NB4 (cell line): Measurements from ENCODE around the gene UNC93B1.

Experiments used
- CTCF ChIP-seq: IDR thresholded peaks from one replicate; pipeline ENCODE4 v1.5.1; 2012; ENCODE audit warnings: low read depth, low read length
- POLR2A ChIP-seq: IDR thresholded peaks from 2 replicates; pipeline ENCODE4 v1.6.1; 2011; ENCODE audit warnings: mild to moderate bottlenecking; ENCODE audit not compliant: insufficient read length; ENCODE audit errors: extremely low read depth

- TF ChIP-seq CTCF = no peak
- no peak for TF ChIP-seq POLR2A
Observed at GRCh38 chr11:68022531-68022930, 18.6 kb upstream of the UNC93B1 start.
